ENCODE measurements around the gene SND1.

GRCh38 chr7:127708788-127709187 is 56.8 kb downstream of the SND1 start:
- TF ChIP-seq CTCF (IDR thresholded peaks at IDR 0.05) (peak; percentile 70 to 79 (median 74)), POLR2A (IDR thresholded peaks at IDR 0.05) (no peak)

All from right lobe of liver (tissue), 4 donors.